ENCODE data around the gene FAM149A.

DNA sequence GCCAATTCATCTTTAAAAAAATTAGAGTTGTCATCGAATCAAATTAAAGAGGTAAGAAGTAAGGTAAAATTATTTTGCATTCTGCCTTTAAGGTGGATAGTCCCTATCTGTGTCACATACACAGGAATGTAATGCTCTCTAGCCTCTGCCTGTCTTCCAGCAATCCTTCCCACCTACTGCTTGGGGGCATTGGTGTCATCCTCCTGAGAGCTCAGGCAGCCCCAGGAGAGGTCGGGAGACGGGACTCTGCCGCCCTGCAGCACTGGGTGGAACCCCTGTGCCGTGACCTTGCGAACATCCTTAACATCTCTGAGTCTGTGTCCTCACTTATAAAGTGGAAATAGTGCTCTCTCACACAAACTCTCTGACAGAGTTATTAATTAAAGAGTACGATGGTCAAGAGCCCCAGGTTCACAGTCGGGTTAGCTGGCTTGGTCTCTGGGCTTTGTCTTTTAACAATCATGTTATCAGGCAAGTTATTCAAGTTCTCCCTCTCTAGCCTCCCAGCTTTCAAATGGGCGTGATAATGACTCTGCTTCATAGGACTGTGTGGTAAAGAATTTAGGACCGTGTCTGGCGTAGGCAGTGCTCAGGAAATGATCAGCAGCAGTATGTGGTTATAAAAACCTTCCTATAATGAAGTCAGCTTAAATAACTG is 25.4 kb upstream of the FAM149A start:
- TF ChIP-seq, protein P1, sequence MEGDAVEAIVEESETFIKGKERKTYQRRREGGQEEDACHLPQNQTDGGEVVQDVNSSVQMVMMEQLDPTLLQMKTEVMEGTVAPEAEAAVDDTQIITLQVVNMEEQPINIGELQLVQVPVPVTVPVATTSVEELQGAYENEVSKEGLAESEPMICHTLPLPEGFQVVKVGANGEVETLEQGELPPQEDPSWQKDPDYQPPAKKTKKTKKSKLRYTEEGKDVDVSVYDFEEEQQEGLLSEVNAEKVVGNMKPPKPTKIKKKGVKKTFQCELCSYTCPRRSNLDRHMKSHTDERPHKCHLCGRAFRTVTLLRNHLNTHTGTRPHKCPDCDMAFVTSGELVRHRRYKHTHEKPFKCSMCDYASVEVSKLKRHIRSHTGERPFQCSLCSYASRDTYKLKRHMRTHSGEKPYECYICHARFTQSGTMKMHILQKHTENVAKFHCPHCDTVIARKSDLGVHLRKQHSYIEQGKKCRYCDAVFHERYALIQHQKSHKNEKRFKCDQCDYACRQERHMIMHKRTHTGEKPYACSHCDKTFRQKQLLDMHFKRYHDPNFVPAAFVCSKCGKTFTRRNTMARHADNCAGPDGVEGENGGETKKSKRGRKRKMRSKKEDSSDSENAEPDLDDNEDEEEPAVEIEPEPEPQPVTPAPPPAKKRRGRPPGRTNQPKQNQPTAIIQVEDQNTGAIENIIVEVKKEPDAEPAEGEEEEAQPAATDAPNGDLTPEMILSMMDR (IDR thresholded peaks at IDR 0.05 in 8 of 11, conservative IDR thresholded peaks at IDR 0.05 in 3 of 11) = no peak
- TF ChIP-seq POLR2A (IDR thresholded peaks at IDR 0.05) = no peak
- TF ChIP-seq POLR2AphosphoS5 (IDR thresholded peaks at IDR 0.05) = no peak

Data from spleen (tissue), 7 donors.